Activated CD8-positive, alpha-beta memory T cell treated with anti-CD3 and anti-CD28 coated beads, Interleukin-2, amount 10 ng/mL, durations not matched to agents 7 days and 5 days (primary cell): ENCODE data around the gene RUNDC3A. TPM values are rescaled to one million over a fixed set of nuclear protein-coding genes. Genes with fewer than 3 reads are reported as not detected.

Source experiments
- ATAC-seq: fragments of 150-1000 bp; cut with Tn5 transposase; one replicate; pipeline ENCODE4 v1.10.0; 2021; ENCODE audit warnings: moderate library complexity
- CTCF ChIA-PET: fragments of 350-600 bp; sonication (Branson Sonifier 250); formaldehyde crosslinking; loops from one replicate; lab custom pipeline; 2021; ENCODE audit warnings: antibody characterized with exemption; lab: Charles Lee
- DNase-seq: peaks from one replicate; pipeline ENCODE4 v3.0.0-alpha.2; 2020
- H3K27ac Mint-ChIP-seq: one replicate; pipeline ENCODE4 v1.8.0; 2021; ENCODE audit warnings: mild to moderate bottlenecking, mixed read lengths
- H3K27me3 Mint-ChIP-seq: one replicate; pipeline ENCODE4 v1.8.0; 2021; ENCODE audit warnings: mixed read lengths
- H3K36me3 Mint-ChIP-seq: one replicate; pipeline ENCODE4 v1.8.0; 2021; ENCODE audit warnings: mild to moderate bottlenecking, mixed read lengths
- H3K4me1 Mint-ChIP-seq: one replicate; pipeline ENCODE4 v1.8.0; 2021; ENCODE audit warnings: mixed read lengths
- H3K4me3 Mint-ChIP-seq: one replicate; pipeline ENCODE4 v1.8.0; 2021; ENCODE audit warnings: mild to moderate bottlenecking, moderate library complexity, mixed read lengths
- H3K9me3 Mint-ChIP-seq: one replicate; pipeline ENCODE4 v1.8.0; 2022; ENCODE audit warnings: low read depth, mixed read lengths
- total RNA-seq, 2 experiments: library from RNA; stranded (reverse); gene quantifications; one replicate each; pipeline ENCODE4 v1.2.3, GENCODE V29; 2021

RUNDC3A gene
- total RNA-seq, 2 experiments from 2014 or later, result 0.18 TPM; not detected in 1

DNA sequence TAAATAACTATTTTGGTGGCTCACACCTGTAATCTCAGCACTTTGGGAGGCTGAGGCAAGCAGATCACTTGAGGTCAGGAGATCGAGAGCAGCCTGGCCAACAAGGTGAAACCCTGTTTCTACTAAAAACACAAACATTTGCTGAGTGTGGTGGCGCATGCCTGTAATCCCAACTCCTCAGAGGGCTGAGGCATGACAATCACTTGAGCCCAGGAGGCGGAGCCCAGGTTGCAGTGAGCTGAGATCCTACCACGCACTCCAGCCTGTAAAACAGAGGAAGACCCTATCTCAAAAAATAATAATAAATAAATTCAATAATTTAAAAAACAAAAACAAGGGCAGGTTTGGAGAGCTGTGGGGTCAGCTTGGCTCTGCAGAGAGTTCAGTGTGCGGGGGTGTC lies 34.8 kb upstream of the RUNDC3A start:
- Mint-ChIP-seq H3K4me1 (no peaks in the 10 kb centered on the region), H3K36me3 (no peaks in the 10 kb centered on the region), H3K4me3 (no peak overlapping the region), H3K9me3 (no peaks in the 10 kb centered on the region), H3K27me3 (peaks cover 11% of the 10 kb centered on the region), H3K27ac (no peak overlapping the region)
- CTCF ChIA-PET, result no interaction called here
- no peak for DNase-seq
- ATAC-seq, result no peak

DNA sequence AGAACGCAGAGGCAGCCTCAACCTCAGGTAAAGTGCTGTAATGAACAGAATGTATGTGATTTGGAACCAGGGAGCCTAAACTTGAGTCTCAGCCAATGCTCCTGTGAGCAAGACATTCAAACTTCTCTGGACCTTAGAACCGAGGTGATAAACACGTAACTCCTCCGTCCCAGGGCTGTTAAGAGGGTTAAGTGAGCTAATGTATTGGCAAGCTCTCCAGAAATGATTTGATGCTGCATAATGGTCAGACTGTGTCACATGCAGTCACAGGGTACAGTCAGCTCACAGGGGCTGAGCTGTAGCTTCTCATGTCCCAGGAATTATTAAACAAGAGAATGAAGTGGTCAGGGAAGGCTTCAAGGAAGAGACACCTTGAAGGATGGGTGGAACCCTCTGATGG lies 30.4 kb upstream of the RUNDC3A start:
- Mint-ChIP-seq H3K27ac (no peak overlapping the region), H3K27me3 (peaks cover 11% of the 10 kb centered on the region), H3K4me1 (peaks cover 17% of the 10 kb centered on the region), H3K9me3 (no peaks in the 10 kb centered on the region), H3K36me3 (no peaks in the 10 kb centered on the region), H3K4me3 (no peak overlapping the region)
- CTCF ChIA-PET, result interaction anchor here (1.1 kb wide), 1 partner anchor 49 kb away, joined by 3 read pairs; no protein-coding TSS in a partner anchor
- DNase-seq (no peak), ATAC-seq (no peak)

DNA sequence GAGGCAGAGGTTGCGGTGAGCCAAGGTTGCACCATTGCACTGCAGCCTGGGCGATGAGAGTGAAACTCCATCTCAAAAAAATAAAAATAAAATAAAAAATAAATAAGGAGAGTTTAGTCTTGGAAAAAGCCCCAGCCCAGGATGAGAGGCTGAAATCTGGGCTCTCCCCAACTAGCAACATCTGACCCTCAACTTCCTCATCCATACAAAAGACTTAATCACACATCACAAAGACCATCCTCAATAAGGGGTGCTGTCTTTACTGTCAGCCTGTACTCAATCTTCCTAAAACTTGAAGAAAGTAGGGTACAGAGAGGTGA lies 29.1 kb upstream of the RUNDC3A start:
- H3K4me3 Mint-ChIP-seq, result no peak overlapping the region
- CTCF ChIA-PET, result no interaction called here
- peaks cover 17% of the 10 kb centered on the region for H3K4me1 Mint-ChIP-seq
- no peaks in the 10 kb centered on the region for H3K36me3 Mint-ChIP-seq
- H3K27ac Mint-ChIP-seq, result no peak overlapping the region
- peaks cover 11% of the 10 kb centered on the region for H3K27me3 Mint-ChIP-seq
- no peak for ATAC-seq
- no peaks in the 10 kb centered on the region for H3K9me3 Mint-ChIP-seq
- no peak for DNase-seq

DNA sequence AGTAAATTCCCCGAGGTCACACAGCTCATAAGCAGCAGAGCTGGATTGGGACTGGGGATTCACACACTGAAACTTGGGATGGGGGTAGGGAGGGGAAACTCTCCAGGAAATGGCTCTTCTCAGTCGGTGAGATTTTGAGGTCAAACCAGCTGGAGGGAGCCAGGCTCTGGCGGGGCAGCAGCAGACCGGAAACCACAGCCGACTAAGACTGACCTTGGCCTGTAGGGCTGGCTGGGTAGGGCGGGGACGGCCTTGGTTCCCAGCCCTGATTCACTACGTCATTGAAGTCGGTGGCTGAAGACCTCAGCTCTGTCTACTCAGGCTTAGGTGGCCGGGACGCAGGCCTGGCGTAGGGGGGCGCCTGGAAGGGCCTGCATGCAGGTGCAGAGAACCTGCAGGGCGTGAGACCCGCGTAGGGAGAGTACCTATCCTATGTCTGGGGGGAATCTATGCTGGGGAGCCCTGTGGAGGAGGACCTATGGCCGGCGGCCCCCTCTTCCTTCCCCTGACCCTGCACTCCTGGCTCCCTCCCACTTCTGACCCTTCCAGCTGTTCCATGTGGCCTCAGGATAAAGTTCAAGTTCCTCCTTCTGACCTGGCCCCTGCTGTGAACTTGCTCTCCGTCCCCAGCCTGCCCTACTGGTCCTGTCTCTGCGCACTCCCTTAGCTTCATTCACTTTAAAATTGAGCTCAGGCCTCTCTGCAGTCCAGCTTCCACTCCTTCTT lies 28.6 kb upstream of the RUNDC3A start:
- ATAC-seq (peak; percentile 77), DNase-seq (peak; percentile 70)
- Mint-ChIP-seq H3K9me3 (no peaks in the 10 kb centered on the region), H3K4me3 (no peak overlapping the region), H3K27ac (no peak overlapping the region), H3K4me1 (peaks cover 17% of the 10 kb centered on the region), H3K27me3 (peaks cover 9% of the 10 kb centered on the region), H3K36me3 (no peaks in the 10 kb centered on the region)
- CTCF ChIA-PET, result no interaction called here

DNA sequence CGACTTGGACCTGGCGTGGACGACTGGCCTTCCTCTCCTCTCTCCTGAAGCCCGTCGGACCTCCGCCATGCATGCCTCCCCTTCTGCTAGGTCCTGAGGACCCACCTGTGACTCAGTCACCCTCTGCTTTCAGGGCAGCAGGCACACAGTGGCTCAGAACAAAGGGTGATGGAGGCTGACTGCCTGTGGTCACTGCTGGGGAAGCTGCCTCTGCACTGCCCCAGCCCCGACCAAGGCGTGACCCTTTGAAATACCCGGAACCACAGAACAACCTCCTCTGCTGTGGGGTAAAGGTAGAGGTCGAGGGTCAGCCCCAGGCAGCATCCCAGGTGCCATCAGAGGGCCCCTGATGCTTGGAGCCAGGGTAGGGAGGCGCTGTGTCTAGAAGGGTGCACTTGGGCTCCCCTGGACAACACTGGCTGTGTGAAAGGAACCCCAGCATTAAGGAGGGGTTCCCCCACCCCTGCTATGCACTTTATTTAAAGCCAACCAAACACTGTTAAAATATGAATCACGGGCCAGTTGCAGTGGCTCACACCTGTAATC lies 27.9 kb upstream of the RUNDC3A start:
- Mint-ChIP-seq H3K4me3 (no peak overlapping the region), H3K9me3 (no peaks in the 10 kb centered on the region), H3K4me1 (peaks cover 17% of the 10 kb centered on the region), H3K27me3 (peaks cover 3% of the 10 kb centered on the region), H3K27ac (no peak overlapping the region), H3K36me3 (no peaks in the 10 kb centered on the region)
- CTCF ChIA-PET, result no interaction called here
- no peak for DNase-seq
- no peak for ATAC-seq

DNA sequence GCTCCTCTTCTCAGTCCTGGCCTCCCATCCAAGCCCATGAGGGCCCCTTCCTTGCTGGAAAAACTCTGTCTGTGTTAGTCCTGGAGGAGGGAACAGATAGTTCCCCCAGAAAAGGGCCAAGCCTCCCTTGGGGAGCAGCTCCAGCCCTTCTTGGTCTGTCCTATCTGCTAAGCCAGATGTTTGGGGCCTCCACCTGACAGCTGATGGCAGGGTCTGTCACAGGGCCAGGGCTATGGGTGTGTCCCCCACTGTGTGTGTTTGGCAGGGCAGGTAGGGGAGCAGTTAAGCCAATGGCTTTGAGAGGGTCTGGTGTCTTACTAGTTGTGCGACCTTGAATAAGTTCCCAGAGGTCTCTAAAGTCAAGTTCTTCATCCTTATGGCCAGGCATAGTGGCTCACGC lies 26.8 kb upstream of the RUNDC3A start:
- peaks cover 17% of the 10 kb centered on the region for H3K4me1 Mint-ChIP-seq
- H3K36me3 Mint-ChIP-seq, result no peaks in the 10 kb centered on the region
- DNase-seq, result no peak
- ATAC-seq, result no peak
- H3K9me3 Mint-ChIP-seq, result no peaks in the 10 kb centered on the region
- CTCF ChIA-PET, result interaction anchor here (1.0 kb wide), 1 partner anchor 82 kb away, joined by 4 read pairs; the partner anchor contains the start of gene FAM171A2
- no peak overlapping the region for H3K27ac Mint-ChIP-seq
- no peak overlapping the region for H3K4me3 Mint-ChIP-seq
- peaks cover under 1% of the 10 kb centered on the region for H3K27me3 Mint-ChIP-seq

DNA sequence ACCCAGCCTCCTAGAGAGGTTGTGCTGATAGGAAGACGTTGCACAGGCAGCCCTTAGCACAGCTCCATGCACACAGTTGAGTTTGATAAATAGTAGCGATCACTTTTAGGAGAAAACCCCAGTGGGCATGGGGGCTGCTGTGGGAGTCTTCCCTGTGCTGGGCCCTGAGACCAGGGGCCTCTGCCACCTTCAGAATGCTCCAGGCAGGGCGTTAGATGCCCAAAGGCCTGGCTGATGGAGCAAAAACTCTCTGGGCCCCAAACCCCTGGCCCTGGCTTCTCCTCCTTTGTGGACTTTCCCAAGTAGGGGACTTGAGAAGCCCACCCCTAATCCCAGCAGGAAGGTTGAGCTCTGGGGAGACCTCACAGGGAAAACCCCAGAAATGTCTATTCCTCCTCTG lies 26.1 kb upstream of the RUNDC3A start:
- CTCF ChIA-PET, result no interaction called here
- Mint-ChIP-seq H3K27me3 (no peaks in the 10 kb centered on the region), H3K4me3 (no peak overlapping the region), H3K36me3 (no peaks in the 10 kb centered on the region), H3K27ac (no peak overlapping the region), H3K9me3 (no peaks in the 10 kb centered on the region), H3K4me1 (peaks cover 17% of the 10 kb centered on the region)
- DNase-seq (no peak), ATAC-seq (no peak)

DNA sequence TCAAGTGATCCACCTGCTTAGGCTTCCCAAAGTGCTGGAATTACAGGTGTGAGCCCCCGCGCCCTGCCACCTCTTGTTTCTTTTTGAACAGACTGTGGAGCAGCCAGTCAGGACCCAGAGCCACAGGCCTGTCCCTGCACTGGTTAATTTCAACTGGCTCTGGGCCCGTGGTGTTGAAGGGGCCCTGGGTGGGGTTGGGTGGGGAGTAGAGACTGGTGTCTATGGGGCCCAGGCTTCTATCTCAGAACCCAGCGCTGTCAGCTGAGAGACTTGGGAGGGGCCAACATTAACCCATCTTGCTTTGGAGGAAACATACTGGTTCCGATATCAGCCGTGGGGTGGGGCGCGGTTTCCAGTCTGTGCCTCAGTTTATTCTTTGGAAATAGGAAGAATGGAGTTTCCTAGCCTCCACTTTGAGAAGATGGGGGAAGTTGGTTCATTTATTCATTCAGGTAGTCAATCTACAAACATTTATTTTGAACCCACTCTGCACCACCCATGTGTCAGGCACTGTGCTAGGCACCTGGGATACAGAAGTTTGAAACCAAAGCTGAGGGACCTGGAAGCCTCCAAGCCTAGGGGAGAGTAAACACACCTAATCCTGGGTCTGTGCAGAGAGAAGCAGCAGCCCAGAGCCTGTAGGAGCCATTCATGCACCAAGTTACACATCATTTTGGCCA lies 24.9 kb upstream of the RUNDC3A start:
- CTCF ChIA-PET, result no interaction called here
- peaks cover 4% of the 10 kb centered on the region for H3K27me3 Mint-ChIP-seq
- no peaks in the 10 kb centered on the region for H3K9me3 Mint-ChIP-seq
- ATAC-seq (no peak), DNase-seq (no peak)
- no peaks in the 10 kb centered on the region for H3K36me3 Mint-ChIP-seq
- H3K27ac Mint-ChIP-seq, result no peak overlapping the region
- no peak overlapping the region for H3K4me3 Mint-ChIP-seq
- H3K4me1 Mint-ChIP-seq, result peaks cover 17% of the 10 kb centered on the region

DNA sequence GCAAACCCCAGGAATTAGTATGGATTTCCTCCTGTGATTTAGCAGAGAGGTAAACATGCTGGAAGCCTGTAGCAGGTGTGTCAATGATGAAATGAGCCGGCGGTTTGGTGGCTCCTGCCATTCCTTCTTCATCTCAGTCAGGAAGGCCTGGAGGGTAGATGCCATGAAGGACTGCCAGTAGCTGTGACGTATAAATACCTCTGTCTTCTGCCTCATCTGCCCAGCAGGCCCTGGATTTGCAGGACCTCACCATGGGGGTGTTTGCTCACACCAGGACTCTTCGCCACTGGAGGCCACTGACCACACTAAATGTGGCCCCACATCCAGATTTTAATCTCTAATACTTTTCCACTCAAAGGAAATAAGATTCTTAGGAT lies 24.4 kb upstream of the RUNDC3A start:
- CTCF ChIA-PET, result no interaction called here
- ATAC-seq (no peak), DNase-seq (no peak)
- H3K9me3 Mint-ChIP-seq, result no peaks in the 10 kb centered on the region
- H3K4me1 Mint-ChIP-seq, result peaks cover 17% of the 10 kb centered on the region
- no peak overlapping the region for H3K27ac Mint-ChIP-seq
- H3K4me3 Mint-ChIP-seq, result no peak overlapping the region
- no peaks in the 10 kb centered on the region for H3K36me3 Mint-ChIP-seq
- peaks cover 4% of the 10 kb centered on the region for H3K27me3 Mint-ChIP-seq

DNA sequence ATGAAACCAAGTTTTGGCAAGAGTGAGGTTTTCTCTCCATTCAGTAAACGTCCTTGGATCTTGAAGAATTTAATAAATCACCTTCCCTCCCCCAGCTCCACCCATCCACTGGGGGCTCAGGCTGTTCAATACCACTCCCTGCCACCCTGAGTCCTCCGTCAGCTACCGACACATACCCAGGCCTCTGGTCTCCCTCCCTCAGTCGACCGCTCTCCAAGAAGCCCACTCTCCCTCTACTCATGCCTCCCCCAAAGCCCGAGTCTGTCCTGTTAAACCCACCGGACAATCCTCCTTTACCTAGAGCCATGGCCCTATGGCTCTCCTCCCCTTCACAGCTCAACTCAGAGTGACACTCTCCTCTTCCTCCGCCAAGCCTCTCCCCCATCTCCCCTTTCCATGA lies 20.8 kb upstream of the RUNDC3A start:
- no peak for ATAC-seq
- H3K27me3 Mint-ChIP-seq, result peaks cover 10% of the 10 kb centered on the region
- no peak overlapping the region for H3K27ac Mint-ChIP-seq
- CTCF ChIA-PET, result interaction anchor here (1.1 to 1.4 kb wide), 2 partner anchors 57 to 75 kb away, joined by 3 read pairs; partner anchors contain the start of gene GRN
- H3K4me1 Mint-ChIP-seq, result no peaks in the 10 kb centered on the region
- H3K9me3 Mint-ChIP-seq, result no peaks in the 10 kb centered on the region
- no peak for DNase-seq
- no peak overlapping the region for H3K4me3 Mint-ChIP-seq
- no peaks in the 10 kb centered on the region for H3K36me3 Mint-ChIP-seq

DNA sequence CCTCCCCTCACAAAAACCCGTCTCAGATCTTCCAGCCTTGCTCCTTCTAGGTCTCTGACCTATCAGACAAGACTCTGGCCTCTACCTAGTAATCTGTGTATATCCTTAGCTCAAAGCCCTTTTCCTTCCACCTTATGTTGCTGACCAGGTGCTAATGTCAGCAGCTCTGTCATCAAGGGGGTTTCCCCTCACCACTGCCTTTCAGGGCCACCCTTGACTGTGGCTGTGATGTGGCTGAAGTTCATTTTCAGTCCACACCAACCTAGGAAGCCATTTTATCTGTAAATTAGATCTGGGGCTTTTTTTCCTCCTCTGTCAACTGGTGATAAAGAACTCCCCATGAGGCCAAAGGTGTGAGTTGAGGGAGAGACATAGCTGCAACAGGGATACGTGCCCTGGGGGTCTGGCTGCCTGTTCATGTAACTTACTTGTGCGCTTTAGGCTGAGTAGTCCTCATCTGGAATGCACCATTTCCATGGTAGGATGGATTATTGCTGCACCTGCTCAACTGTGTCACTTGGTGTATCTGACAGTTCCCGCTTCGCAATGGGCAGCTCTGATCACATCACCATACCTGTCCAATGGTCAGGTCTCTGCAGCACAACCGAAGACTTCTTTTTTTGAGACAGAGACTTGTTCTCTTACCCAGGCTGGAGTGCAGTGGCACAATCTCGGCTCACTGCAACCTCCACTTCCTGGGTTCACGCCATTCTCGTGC lies 14.7 kb upstream of the RUNDC3A start:
- ATAC-seq (no peak), DNase-seq (no peak)
- Mint-ChIP-seq H3K27ac (no peak overlapping the region), H3K27me3 (peaks cover 15% of the 10 kb centered on the region), H3K4me1 (peaks cover 4% of the 10 kb centered on the region), H3K4me3 (no peak overlapping the region), H3K9me3 (no peaks in the 10 kb centered on the region), H3K36me3 (no peaks in the 10 kb centered on the region)
- CTCF ChIA-PET, result interaction anchor here (0.6 to 0.9 kb wide), 3 partner anchors 9 to 298 kb away, joined by 3 to 4 read pairs (median 3); no protein-coding TSS in a partner anchor

DNA sequence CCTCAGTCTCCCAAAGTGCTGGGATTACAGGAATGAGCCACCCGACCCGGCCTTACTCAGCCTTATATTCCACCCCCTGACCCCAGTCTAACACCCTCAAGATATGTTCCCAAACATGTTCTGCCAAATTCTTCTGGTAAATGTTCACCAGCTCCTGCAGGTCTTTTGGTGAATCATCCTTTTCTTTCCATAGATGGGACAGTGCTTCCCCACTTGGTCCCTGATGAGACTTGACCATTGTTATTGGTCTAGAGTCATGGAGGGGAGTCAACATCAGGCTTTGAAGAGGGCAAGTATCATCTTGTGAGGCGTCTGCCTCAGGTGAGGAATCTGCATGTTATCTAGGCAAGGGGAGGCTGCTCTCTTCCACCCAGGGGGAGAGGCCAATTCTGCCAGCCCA lies 10.4 kb upstream of the RUNDC3A start:
- CTCF ChIA-PET, result no interaction called here

DNA sequence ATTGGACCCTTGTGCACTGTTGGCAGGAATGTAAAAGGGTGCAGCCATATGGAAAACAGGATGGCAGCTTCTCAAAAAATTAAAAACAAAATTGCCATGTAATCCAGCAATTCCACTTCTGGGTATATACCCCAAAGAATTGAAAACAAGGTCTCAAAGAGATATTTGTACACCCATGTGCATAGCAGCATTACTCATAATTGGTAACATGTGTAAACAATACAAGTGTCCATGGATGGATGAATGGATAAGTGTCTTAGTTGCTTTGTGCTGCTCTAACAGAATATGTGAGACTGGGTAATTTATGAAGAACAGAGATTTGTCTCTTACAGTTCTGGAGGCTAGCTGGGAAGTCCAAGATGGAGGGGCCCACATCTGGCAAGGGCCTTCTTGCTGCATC lies 3.8 kb upstream of the RUNDC3A start:
- Mint-ChIP-seq H3K27ac (no peak overlapping the region), H3K36me3 (no peaks in the 10 kb centered on the region), H3K4me1 (peaks cover 5% of the 10 kb centered on the region), H3K4me3 (no peak overlapping the region), H3K27me3 (peaks cover 40% of the 10 kb centered on the region), H3K9me3 (no peaks in the 10 kb centered on the region)
- DNase-seq (no peak), ATAC-seq (no peak)
- CTCF ChIA-PET, result interaction anchor here (1.1 kb wide), 1 partner anchor 58 kb away, joined by 3 read pairs; the partner anchor contains the start of gene FAM171A2

More for the DNA sequence above, 10.4 kb upstream of the RUNDC3A start:
- H3K36me3 Mint-ChIP-seq, result no peaks in the 10 kb centered on the region
- H3K4me3 Mint-ChIP-seq, result no peak overlapping the region
- DNase-seq (no peak), ATAC-seq (no peak)
- H3K27ac Mint-ChIP-seq, result no peak overlapping the region
- no peaks in the 10 kb centered on the region for H3K9me3 Mint-ChIP-seq
- peaks cover 4% of the 10 kb centered on the region for H3K4me1 Mint-ChIP-seq
- H3K27me3 Mint-ChIP-seq, result peaks cover 23% of the 10 kb centered on the region
